ENCODE measurements around the gene CFL1. TPM values are rescaled to one million over a fixed set of nuclear protein-coding genes. Genes with fewer than 3 reads are reported as not detected.
A peak's percentile ranks its signal among the peaks of the same experiment; 100 is the strongest.

The CFL1 gene
- total and polyA plus RNA-seq, 10 of the 15 experiments (the other 5 are each of a cell fraction or from before 2014, with no cell fraction given), result 164 to 2,994 (median 1,500) TPM

DNA sequence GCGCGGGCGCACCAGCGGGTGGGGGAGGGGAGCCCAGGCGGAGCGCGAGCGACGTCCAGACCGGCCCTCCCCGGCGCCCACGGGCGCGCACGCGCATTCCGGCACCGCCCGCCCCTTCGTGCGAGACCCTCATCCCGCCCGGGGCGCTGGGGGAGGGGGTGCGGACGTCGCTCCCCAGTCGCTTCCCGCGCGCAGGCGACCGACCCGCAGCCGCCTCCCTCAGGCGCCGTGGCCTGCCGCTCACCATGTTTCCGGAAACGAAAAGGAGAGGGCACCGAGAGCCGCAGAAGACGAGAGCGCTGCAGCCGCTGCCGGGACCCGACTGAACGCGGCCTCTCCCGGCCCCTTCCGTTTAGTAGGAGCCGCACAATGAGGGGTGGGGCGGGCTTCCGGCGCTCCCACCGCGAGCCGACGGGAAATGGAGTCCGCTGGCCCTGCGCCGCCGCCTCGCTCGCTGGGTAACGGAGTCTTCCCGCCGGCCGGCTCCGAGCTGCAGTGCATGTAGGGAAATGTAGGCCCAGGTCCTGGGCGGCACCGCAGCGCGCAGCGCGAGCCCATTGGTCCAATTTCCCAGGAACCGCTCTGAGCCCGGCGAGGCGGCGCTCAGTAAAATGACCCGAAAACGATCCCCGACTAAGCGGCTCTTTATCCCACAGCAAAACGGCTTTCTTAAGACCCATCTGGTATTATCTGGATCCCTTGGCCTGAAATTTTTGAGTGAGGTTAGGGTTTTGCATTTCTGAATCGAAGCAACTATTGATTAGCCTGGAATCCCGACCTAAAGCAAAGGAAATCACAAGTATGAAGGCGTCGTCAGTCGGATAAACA lies at the start of gene CFL1 (continued):
- TF ChIP-seq, protein P1, sequence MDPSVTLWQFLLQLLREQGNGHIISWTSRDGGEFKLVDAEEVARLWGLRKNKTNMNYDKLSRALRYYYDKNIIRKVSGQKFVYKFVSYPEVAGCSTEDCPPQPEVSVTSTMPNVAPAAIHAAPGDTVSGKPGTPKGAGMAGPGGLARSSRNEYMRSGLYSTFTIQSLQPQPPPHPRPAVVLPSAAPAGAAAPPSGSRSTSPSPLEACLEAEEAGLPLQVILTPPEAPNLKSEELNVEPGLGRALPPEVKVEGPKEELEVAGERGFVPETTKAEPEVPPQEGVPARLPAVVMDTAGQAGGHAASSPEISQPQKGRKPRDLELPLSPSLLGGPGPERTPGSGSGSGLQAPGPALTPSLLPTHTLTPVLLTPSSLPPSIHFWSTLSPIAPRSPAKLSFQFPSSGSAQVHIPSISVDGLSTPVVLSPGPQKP (IDR thresholded peaks at IDR 0.05; ENCODE audit: low read depth, low read length), result peak; percentile 85
- TF ChIP-seq NBN (IDR thresholded peaks at IDR 0.05), result peak; percentile 31; the same call in 1 of the 2 replicates
- no peak; the same call in 1 of the 2 replicates for TF ChIP-seq ZNF622 (IDR thresholded peaks at IDR 0.05)
- TF ChIP-seq MYB (IDR thresholded peaks at IDR 0.05; ENCODE audit: borderline replicate concordance, low read depth, low read length), result no peak
- peak; percentile 97 for TF ChIP-seq HCFC1 (IDR thresholded peaks at IDR 0.05; ENCODE audit: low read length)
- TF ChIP-seq KAT2A (conservative IDR thresholded peaks at IDR 0.05; ENCODE audit: control insufficient read depth, low read depth, low read length), result no peak
- no peak for TF ChIP-seq EZH2 (IDR thresholded peaks at IDR 0.05; ENCODE audit: borderline replicate concordance, control insufficient read depth, low read depth, low read length)
- peak; percentile 87; the same call in 1 of the 2 replicates for TF ChIP-seq TCF3 (IDR thresholded peaks at IDR 0.05; ENCODE audit: borderline replicate concordance, insufficient read depth, low read depth, low read length)
- TF ChIP-seq, protein P2, sequence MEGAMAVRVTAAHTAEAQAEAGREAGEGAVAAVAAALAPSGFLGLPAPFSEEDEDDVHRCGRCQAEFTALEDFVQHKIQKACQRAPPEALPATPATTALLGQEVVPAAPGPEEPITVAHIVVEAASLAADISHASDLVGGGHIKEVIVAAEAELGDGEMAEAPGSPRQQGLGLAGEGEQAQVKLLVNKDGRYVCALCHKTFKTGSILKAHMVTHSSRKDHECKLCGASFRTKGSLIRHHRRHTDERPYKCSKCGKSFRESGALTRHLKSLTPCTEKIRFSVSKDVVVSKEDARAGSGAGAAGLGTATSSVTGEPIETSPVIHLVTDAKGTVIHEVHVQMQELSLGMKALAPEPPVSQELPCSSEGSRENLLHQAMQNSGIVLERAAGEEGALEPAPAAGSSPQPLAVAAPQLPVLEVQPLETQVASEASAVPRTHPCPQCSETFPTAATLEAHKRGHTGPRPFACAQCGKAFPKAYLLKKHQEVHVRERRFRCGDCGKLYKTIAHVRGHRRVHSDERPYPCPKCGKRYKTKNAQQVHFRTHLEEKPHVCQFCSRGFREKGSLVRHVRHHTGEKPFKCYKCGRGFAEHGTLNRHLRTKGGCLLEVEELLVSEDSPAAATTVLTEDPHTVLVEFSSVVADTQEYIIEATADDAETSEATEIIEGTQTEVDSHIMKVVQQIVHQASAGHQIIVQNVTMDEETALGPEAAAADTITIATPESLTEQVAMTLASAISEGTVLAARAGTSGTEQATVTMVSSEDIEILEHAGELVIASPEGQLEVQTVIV (IDR thresholded peaks at IDR 0.05; ENCODE audit: borderline replicate concordance, partially characterized antibody), result peak; percentile 53
- peak; percentile 91 for TF ChIP-seq TAF1 (IDR thresholded peaks at IDR 0.05; ENCODE audit: borderline replicate concordance, low read depth, low read length)
- TF ChIP-seq BHLHE40 (IDR thresholded peaks at IDR 0.05; ENCODE audit: borderline replicate concordance in 1 of 2, low read depth in 2 of 2, low read length in 1 of 2), result peak in 1 of 2 experiments; percentile 55; a peak in 2 of 4 replicates
- TF ChIP-seq STAT3 (IDR thresholded peaks at IDR 0.05; ENCODE audit: low read depth, low read length), result no peak
- TF ChIP-seq RELA (IDR thresholded peaks at IDR 0.05; ENCODE audit: borderline replicate concordance, partially characterized antibody), result peak; percentile 85
- TF ChIP-seq EED (IDR thresholded peaks at IDR 0.05; ENCODE audit: low read depth), result no peak
- TF ChIP-seq, protein P3, sequence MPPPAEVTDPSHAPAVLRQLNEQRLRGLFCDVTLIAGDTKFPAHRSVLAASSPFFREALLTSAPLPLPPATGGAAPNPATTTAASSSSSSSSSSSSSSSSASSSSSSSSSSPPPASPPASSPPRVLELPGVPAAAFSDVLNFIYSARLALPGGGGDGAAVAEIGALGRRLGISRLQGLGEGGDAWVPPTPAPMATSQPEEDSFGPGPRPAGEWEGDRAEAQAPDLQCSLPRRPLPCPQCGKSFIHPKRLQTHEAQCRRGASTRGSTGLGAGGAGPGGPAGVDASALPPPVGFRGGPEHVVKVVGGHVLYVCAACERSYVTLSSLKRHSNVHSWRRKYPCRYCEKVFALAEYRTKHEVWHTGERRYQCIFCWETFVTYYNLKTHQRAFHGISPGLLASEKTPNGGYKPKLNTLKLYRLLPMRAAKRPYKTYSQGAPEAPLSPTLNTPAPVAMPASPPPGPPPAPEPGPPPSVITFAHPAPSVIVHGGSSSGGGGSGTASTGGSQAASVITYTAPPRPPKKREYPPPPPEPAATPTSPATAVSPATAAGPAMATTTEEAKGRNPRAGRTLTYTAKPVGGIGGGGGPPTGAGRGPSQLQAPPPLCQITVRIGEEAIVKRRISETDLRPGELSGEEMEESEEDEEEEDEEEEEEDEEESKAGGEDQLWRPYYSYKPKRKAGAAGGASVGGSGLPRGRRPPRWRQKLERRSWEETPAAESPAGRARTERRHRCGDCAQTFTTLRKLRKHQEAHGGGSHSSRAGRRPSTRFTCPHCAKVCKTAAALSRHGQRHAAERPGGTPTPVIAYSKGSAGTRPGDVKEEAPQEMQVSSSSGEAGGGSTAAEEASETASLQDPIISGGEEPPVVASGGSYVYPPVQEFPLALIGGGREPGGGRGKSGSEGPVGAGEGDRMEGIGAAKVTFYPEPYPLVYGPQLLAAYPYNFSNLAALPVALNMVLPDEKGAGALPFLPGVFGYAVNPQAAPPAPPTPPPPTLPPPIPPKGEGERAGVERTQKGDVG (CRISPR knock-in tag; IDR thresholded peaks at IDR 0.05), result no peak
- TF ChIP-seq, protein P4, sequence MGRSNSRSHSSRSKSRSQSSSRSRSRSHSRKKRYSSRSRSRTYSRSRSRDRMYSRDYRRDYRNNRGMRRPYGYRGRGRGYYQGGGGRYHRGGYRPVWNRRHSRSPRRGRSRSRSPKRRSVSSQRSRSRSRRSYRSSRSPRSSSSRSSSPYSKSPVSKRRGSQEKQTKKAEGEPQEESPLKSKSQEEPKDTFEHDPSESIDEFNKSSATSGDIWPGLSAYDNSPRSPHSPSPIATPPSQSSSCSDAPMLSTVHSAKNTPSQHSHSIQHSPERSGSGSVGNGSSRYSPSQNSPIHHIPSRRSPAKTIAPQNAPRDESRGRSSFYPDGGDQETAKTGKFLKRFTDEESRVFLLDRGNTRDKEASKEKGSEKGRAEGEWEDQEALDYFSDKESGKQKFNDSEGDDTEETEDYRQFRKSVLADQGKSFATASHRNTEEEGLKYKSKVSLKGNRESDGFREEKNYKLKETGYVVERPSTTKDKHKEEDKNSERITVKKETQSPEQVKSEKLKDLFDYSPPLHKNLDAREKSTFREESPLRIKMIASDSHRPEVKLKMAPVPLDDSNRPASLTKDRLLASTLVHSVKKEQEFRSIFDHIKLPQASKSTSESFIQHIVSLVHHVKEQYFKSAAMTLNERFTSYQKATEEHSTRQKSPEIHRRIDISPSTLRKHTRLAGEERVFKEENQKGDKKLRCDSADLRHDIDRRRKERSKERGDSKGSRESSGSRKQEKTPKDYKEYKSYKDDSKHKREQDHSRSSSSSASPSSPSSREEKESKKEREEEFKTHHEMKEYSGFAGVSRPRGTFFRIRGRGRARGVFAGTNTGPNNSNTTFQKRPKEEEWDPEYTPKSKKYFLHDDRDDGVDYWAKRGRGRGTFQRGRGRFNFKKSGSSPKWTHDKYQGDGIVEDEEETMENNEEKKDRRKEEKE (IDR thresholded peaks at IDR 0.05), result peak; percentile 52; the same call in 1 of the 2 replicates
- peak; percentile 93 for TF ChIP-seq SIN3A (IDR thresholded peaks at IDR 0.05; ENCODE audit: low read depth, low read length)
- TF ChIP-seq IRF4 (IDR thresholded peaks at IDR 0.05; ENCODE audit: low read depth, low read length), result no peak

Data from GM12878 (cell line).